Measurements from ENCODE around the gene CAD.
"Not testable (repeated sequence)": the region's sequence is repeated elsewhere in the genome, so short reads cannot be mapped to it uniquely, and the experiment has no call there.

Gene CAD

DNA sequence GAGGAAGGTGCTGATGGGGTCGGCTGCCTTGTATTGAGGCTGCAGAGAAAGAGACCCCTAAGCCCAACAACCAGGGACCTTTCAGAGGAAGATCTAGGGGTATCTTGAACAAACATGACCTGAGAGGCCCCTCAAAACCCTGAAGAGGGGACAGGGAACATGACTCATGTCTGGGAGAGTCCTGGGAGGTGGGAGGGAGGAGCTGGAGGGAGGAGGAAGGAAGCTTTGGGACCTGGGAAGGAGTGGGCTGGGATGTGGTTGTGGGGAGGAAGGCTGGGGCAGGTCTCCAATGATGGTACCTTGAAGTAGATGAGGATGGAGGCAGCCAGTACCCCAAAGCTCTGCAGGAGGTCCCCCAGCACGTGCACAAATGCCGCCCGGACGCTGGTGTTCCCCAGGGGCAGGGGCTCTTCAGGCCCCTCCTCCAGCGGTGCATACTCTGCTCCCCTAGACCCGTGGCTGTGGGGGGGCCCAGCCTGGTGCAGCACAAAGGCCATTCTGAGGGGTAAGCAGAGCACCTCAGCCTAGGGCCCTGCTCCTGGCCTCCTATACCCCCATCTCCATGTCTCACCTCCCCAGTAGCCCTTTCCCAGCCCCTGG lies 39.8 kb downstream of the CAD start:
- no peak for DNase-seq (ENCODE audit: low read depth)

DNA sequence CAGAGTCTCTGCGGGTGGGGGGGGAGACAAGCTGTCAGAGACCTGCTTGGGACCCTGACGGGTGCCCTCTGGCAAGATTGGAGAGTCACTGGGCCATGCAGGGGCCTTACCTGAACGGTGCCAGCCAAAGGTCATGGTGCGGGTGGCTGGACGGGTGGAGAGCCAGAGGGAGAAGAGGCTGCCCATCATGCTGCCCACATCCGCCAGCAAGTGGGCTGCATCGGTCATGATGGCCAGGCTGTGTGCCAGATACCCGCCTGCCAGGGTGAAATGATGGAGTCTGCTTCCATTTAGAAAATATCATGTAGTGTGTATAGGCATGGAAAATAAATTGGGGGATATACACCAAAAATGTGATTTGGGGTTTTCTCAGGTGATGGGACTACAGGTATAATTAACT lies 40.9 kb downstream of the CAD start:
- no peak for DNase-seq (ENCODE audit: low read depth)

- DNase-seq (ENCODE audit: low read depth) = no peak
These were observed 44.2 kb downstream of the CAD start for GRCh38 chr2:27261241-27261925.

GRCh38 chr2:27261926-27262298 lies 44.7 kb downstream of the CAD start:
- DNase-seq (ENCODE audit: low read depth) = no peak

DNA sequence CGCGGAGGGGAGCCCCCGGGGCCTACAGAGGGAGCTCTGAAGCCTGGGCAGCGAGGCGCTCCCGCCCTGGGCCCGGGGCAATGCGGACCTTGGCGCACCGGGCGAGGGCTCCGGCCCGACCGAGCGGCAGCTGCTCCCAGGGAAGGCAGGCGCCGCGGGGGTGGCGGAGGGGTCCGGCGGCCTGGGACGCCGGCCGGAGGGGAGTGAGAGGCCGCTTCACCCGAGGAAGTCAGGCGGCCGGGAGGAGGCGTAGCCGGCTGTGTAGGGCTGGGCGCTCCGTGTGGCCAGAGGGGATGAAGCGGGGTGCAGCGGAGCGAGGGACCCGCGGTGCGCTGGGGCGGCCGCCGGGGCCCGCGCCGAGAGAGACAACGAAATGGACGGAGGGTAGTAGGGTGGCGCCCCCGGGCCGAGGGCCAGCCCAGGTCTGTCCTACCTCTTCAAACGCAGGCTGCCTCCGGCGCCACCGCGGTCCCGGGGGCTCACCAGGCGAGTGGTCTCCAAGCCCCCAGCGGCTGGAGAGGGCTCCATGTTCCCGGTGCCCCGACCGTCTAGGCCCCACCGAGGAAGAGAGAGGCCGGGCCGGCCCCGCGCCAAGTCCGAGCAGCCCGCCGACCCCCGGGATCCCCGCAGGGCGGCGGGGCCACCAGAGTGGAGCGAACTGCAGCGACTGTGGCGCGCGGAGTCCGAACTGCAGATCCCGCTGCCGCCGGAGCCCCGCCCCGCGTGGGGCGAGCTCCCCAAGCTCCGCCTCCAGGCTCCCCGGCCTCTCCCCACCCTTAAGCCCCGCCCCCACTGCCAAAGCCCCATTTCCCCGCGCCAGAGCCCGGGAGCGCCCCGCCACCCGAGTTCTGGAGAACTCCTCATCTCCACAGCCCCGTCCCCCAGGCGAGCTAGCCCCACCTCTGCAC lies 45.5 kb downstream of the CAD start, which contains the start of gene SLC30A3:
Gene SLC30A3, minus strand, starts transcription at position 669 of the 908 bp plus-strand sequence. Its CDS starts 141 bp downstream, at position 528.
- peak; percentile 53 for DNase-seq (ENCODE audit: low read depth)

DNA sequence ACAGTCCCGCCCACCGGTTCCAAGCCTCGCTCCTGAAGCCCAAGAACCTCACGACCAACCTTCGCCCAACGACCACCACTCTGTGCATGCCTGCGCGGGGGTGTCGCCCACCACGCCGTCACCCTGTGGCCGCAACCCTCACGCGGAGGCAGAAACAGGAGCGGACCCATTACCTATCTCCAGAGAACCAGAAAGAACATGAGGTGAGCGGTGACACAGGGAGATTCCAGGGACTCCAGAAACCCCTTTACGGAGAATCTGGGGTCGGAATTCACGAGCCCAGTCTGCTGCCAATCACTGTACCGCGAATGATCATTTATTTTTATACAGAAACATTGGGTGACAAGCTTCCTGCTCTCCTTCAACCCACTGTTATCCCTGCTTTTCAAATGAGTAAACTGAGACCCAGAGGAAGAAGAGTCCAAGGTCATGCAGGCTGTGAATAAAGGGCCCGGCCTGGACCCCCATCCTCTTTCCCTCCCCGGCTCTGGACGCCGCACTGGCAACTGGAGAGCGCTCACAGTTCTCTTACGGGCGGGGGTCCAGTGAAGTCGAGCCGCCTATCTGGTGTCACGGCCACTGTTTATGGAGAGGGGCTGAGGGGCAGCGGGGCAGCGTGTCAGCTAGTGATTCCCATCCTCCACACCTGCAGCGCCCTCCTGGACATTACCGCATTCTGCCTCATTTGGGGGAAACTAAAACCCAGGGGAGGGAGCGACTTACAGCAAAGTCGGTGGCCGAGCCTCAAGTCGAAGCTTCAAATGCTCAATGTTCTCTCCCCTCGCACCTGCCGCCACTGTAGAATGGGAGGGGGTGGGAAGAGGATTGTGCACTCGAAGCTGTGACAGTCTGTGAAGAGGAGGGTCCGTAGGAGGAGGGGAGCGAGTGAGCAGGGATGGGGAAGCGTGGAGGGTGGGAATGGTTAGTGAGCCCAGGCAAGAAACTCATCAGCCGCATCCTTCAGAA lies 46.4 kb downstream of the CAD start:
- no peak for DNase-seq (ENCODE audit: low read depth)

DNA sequence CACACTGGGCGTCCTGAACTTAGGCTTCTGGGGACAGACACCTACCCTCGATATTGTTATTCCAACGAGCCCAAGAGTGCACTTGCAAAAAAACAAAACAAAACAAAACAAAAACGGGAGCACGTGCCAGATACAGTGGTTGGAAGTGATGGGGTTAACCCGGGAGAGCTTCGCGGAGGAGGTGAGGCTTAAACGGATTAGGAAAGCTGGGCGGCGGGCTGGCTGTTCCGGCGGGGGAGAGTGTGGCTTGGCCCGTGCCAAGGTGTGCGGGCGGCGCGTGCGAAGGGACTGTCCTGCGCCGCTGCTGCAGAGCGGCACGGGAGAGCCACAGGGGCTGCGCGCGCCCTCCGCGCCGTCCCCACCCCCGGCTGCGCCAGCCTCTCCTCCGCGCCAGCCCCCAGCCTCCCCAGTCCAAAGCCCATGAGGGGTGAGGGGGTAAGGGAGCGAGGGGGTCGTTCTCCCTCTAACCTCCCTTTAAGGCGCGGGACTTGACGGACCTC lies 47.1 kb downstream of the CAD start:
- DNase-seq (ENCODE audit: low read depth) = no peak

- DNase-seq (ENCODE audit: low read depth) = peak; percentile 53
These were observed 47.8 kb downstream of the CAD start for GRCh38 chr2:27264753-27265535.

DNA sequence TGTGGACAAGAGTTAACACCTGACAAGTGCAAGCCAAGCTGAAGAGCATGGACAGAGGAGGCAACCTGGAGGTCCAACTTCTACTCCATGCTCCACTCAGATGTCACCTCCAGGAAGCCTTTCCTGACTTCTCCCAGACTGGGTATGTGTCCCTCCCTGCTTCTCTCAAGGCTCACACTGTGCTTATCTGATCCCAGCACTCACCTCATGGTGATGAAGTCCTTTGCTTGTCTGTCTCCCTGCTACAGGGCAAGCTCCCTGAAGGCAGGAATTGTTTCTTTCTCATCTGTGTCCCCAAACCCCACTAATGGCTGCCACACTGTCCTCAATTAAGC lies 48.3 kb downstream of the CAD start:
- DNase-seq (ENCODE audit: low read depth) = no peak

DNA sequence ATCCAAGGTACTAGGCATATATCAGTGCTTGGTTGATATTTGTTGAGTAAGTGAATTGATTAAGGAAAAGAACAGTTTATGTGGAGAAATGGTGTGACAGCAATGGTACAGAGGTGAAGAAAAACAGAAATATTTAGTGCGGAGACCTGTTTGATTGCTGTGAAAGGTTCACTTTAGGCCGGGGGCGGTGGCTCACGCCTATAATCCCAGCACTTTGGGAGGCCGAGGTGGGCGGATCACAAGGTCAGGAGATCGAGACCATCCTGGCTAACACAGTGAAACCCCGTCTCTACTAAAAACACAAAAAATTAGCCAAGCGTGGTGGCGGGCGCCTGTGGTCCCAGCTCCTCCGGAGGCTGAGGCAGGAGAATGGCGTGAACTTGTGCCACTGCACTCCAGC lies 51.1 kb downstream of the CAD start:
- not testable (repeated sequence) for DNase-seq (ENCODE audit: low read depth)

GRCh38 chr2:27270131-27270530 lies 53.0 kb downstream of the CAD start:
- DNase-seq (ENCODE audit: low read depth) = no peak

DNA sequence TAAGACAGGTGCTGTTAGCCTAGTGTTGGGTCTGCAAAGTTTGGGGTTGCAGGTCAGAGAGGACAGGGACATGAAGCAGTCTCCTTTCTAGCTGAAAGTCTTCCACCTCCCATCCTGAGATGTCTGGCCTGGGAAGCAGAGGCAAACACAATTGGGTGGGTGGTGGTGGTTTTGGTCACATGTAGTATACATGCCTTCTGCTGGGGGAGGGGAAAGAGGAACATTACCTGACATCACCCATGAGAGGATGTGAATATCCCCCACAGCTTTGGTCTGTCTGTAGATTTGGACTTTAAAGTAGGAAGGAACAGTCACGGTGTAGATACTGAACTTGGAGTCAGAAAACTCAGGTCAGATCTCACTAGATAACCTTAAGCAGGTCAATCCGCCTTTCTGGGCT lies 53.5 kb downstream of the CAD start:
- DNase-seq (ENCODE audit: low read depth) = no peak

DNA sequence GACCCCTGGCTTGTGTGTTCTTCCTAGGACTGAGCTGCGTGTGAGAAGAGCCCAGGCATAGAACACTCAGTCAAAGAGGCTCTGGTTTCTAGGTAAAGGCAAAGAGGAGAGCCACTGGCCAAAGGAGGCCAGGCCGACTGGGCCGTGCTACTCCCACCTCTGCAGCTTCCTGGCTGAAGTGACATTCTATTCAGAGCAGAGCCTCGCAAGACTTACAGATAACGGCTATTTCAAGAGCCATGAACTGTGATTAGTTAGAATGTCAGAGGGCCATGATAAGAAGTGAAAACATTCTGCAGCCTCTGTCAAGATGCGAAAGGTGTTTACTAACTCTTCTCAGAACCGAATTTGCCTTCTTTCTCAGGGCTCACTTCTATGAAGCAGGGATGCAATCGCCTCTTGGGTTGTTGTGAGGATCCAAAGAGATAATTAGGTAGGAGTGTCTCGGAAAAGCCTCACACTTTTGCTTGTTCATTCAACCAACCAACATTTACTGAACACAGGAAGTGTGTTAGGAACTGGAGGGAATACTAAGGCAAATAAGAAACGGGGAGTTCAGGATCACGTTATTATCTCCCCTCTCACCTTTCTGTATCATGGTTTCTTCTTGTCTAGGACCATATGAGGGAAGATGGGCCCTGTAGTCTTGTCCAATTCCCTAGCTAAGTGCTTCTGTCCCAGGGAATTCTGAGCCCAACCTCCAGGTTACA lies 54.6 kb downstream of the CAD start:
- DNase-seq (ENCODE audit: low read depth) = no peak

DNA sequence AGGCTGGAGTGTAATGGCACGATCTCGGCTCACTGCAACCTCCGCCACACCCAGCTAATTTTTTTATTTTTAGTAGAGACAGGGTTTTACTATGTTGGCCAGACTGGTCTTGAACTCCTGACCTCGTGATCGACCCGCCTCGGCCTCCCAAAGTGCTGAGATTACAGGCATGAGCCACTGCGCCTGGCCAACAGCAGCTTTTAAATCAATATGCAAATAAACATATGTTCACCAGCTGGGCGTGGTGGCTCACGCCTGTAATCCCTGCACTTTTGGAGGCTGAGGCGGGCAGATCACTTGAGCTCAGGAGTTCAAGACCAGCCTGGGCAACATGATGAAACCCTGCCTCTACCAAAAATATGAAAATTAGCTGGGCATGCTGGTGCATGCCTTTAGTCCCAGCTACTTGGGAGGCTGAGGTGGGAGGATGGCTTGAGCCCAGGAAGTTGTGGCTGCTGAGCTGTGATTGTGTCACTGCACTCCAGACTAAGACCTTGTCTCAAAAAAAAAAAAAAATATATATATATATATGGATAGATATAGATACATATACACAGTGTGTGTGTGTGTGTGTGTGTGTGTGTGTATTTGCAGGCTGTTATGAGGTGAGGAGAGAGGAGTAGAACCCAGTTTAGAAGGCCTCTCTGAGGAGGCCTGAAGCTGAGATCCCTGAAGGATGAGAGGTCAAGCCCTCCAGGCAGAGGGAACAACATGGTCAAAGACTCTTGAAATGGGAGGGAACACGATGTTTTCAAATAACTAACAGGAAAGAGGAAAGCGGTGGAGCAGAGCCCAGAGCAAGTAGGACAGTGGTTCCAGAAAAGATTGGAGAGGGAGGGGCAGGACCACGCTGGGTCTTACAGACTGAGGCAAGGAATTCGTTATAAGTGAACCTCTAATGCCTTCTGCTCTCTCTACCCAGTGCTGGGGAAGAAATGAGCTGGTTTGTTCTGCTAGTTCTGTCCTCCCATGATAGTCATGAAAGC lies 55.7 kb downstream of the CAD start:
- not testable (repeated sequence) for DNase-seq (ENCODE audit: low read depth)

DNA sequence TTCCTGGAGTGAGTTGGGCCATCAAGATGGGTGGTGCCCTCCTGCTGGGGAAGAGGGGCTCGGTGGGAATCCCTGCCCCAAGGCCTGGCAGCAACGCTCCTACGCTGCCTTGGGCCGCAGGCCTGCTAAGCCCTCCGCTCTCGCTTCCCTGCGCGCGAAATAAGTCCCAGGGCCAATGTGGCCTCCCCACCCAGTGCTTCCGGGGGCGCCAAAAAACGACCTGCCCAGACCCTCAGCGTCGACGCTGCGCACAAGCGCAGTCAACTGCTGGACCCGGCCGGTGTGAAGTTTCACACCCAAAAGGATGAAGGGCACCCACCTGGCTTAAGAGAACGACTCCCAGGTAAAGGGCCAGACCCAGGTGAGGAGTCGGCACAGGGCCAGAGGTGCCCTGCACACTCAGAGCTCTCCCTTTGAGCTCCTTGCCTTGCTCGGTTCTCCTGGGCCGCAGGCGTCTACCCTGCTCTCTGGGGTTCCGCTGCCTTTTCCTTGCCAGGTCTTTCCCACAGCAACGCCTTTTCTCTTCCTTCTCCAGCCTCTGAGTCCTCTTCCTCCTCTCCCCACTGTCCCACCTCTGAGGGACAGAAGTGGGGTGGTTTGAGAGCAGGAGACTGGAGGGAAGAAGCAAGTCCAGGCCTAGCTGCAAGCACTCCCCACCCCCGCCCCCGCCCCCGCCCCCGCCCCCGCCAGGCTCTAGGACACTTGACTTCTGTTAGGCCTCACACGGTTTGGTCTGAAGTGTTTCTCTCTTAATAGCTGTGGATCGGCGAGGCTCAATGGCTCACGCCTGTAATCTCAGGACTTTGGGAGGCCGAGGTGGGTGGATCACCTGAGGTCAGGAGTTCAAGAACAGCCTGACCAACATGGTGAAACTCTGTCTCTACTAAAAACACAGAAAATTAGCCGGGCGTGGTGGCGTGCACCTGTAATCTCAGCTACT lies 58.3 kb downstream of the CAD start, which contains the start of gene DNAJC5G:
Gene DNAJC5G, plus strand, starts transcription at position 223 of the 940 bp plus-strand sequence. CDS start 1,296 bp downstream, outside the sequence.
- DNase-seq (ENCODE audit: low read depth) = no peak

GRCh38 chr2:27278010-27278409 lies 60.8 kb downstream of the CAD start:
- DNase-seq (ENCODE audit: low read depth) = no peak

DNA sequence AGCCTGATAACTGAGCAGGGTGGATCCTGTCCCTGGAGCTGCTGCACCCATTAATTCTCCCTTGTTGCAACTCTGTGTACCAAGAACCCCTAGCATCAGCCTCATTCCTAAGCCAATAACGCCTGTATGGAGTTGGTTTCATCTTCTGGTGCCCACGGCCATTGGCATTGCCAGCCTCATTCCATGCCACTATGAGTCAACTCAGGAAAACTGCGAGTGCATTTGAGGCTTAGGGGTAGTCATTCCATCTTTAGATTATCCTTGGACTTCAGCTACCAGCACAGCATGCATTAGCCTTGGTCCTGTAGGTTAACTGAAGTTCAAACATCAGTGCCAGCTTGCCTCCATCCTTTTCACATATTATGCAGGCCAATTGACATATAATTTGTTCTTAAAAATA lies 63.7 kb downstream of the CAD start:
- no peak for DNase-seq (ENCODE audit: low read depth)

- DNase-seq (ENCODE audit: low read depth) = no peak
These were observed 64.3 kb downstream of the CAD start for GRCh38 chr2:27281442-27281841.

Measured in T follicular helper cell (primary cell).